Endothelial cell of umbilical vein (primary cell): ENCODE data around the gene MOG. TPM values are rescaled to one million over a fixed set of nuclear protein-coding genes. Genes with fewer than 3 reads are reported as not detected.

ENCODE experiments used
- BruUV-seq: library from RNA; stranded (reverse); fragments of 400-500 nt; replicated peaks from 2 replicates; lab custom pipeline; 2021; lab: Mats Ljungman, UMichigan
- CTCF ChIA-PET: fragments of 300-600, 350-600 bp; sonication (Branson Sonifier 250); formaldehyde crosslinking; loops from one replicate; lab custom pipeline; 2021; ENCODE audit warnings: antibody characterized with exemption, inconsistent platforms; lab: Charles Lee
- POLR2A ChIA-PET: fragments of 300-600, 350-600 bp; sonication (Branson Sonifier 250); formaldehyde crosslinking; loops from one replicate; lab custom pipeline; 2021; ENCODE audit warnings: antibody characterized with exemption, inconsistent platforms; lab: Charles Lee
- DNase-seq: peaks from one replicate; pipeline ENCODE4 v3.0.0-alpha.2; 2011; ENCODE audit warnings: low read depth, low spot score
- FAIRE-seq: peaks from 2 replicates; lab custom pipeline; 2011; peaks lifted over from hg19 to GRCh38; lab: Jason Lieb, UNC
- H2AFZ ChIP-seq: 2 replicates; pipeline ENCODE4 v1.6.0; 2012; ENCODE audit warnings: low read depth, low read length, control low read depth, inconsistent platforms
- H3K27ac ChIP-seq: 2 replicates; pipeline ENCODE4 v1.5.1; 2011; ENCODE audit warnings: low read depth, mild to moderate bottlenecking, control low read depth, low read length, moderate library complexity; ENCODE audit not compliant: insufficient read depth
- H3K27me3 ChIP-seq, 2 experiments: 2 replicates each; pipeline versions ENCODE4 v1.6.0 to v1.6.1; 2011; ENCODE audit warnings: low read length in 2 of 2, mixed read lengths in 1 of 2; ENCODE audit not compliant: control insufficient read depth in 2 of 2, insufficient read depth in 2 of 2
- H3K36me3 ChIP-seq, 2 experiments: 2 replicates in 1 of 2; 3 replicates in 1 of 2; pipeline ENCODE4 v1.5.1; 2011; ENCODE audit warnings: low read length in 2 of 2, mild to moderate bottlenecking in 1 of 2, moderate library complexity in 1 of 2; ENCODE audit not compliant: control insufficient read depth in 2 of 2, insufficient read depth in 2 of 2; ENCODE audit errors: extremely low read depth in 1 of 2
- H3K4me1 ChIP-seq: 3 replicates; pipeline ENCODE4 v1.5.1; 2011; ENCODE audit warnings: mild to moderate bottlenecking, low read length; ENCODE audit not compliant: control insufficient read depth, insufficient read depth; ENCODE audit errors: extremely low read depth
- H3K4me2 ChIP-seq: 2 replicates; pipeline ENCODE4 v1.6.1; 2011; ENCODE audit warnings: low read length, control low read depth, mixed read lengths; ENCODE audit not compliant: insufficient read depth
- H3K4me3 ChIP-seq, 3 experiments: fragments of 200-600 bp in 1 of 3; sonication (generic), shearing (Covaris generic) in 1 of 3; replicated peaks in 1 of 3; 2 replicates each; pipeline ENCODE4 v1.5.1; 2011 to 2016; ENCODE audit warnings: control low read depth in 3 of 3, low read length in 3 of 3, mild to moderate bottlenecking in 2 of 3, inconsistent platforms in 1 of 3, low read depth in 1 of 3, moderate library complexity in 1 of 3; ENCODE audit not compliant: insufficient read depth in 1 of 3
- H3K79me2 ChIP-seq: 2 replicates; pipeline ENCODE4 v1.6.0; 2012; ENCODE audit warnings: low read length, inconsistent platforms; ENCODE audit not compliant: control insufficient read depth, insufficient read depth
- H3K9ac ChIP-seq: replicated peaks from 2 replicates; pipeline ENCODE3; 2011; ENCODE audit warnings: low read length, control low read depth; ENCODE audit not compliant: insufficient read depth; ENCODE audit errors: extremely low read depth
- H3K9me1 ChIP-seq: replicated peaks from 3 replicates; pipeline ENCODE4 v1.6.0; 2011; ENCODE audit warnings: mild to moderate bottlenecking, low read length; ENCODE audit not compliant: control insufficient read depth, insufficient read depth; ENCODE audit errors: extremely low read depth
- H3K9me3 ChIP-seq: replicated peaks from 2 replicates; pipeline ENCODE4 v1.5.1; 2012; ENCODE audit warnings: low read length, inconsistent platforms; ENCODE audit not compliant: control insufficient read depth, insufficient read depth
- H4K20me1 ChIP-seq: replicated peaks from 2 replicates; pipeline ENCODE3; 2011; ENCODE audit warnings: mild to moderate bottlenecking, low read length; ENCODE audit not compliant: control insufficient read depth, insufficient read depth; ENCODE audit errors: extremely low read depth
- CTCF ChIP-seq, 2 donors: IDR thresholded peaks; 1 replicate in 1 of 2; 2 replicates in 1 of 2; pipeline ENCODE4 v1.5.1; 2011; ENCODE audit warnings: low read length in 2 of 2, mild to moderate bottlenecking in 2 of 2, moderate library complexity in 2 of 2, control low read depth in 1 of 2, inconsistent platforms in 1 of 2, low read depth in 1 of 2; ENCODE audit not compliant: insufficient read depth in 1 of 2; ENCODE audit errors: extremely low read depth in 1 of 2
- EZH2 ChIP-seq: IDR thresholded peaks from 2 replicates; pipeline ENCODE4 v1.6.1; 2012; ENCODE audit warnings: borderline replicate concordance, low read depth, mild to moderate bottlenecking, moderate library complexity, low read length, inconsistent platforms; ENCODE audit not compliant: severe bottlenecking
- FOS ChIP-seq: IDR thresholded peaks from 2 replicates; pipeline ENCODE4 v1.6.1; 2011; ENCODE audit warnings: mild to moderate bottlenecking, low read length, moderate library complexity, borderline replicate concordance; ENCODE audit not compliant: insufficient read depth
- GATA2 ChIP-seq: IDR thresholded peaks from 2 replicates; pipeline ENCODE4 v1.7.0; 2011; ENCODE audit warnings: low read depth, mild to moderate bottlenecking, moderate library complexity, mixed read lengths, low read length; ENCODE audit not compliant: insufficient read length, insufficient read depth
- JUN ChIP-seq: IDR thresholded peaks from 2 replicates; pipeline ENCODE4 v1.6.1; 2011; ENCODE audit warnings: borderline replicate concordance, low read depth; ENCODE audit not compliant: insufficient read length, insufficient read depth
- MAX ChIP-seq: IDR thresholded peaks from 2 replicates; pipeline ENCODE4 v1.6.1; 2011; ENCODE audit not compliant: insufficient read depth, insufficient read length
- MYC ChIP-seq: IDR thresholded peaks from one replicate; pipeline ENCODE4 v1.6.1; 2011; ENCODE audit warnings: mild to moderate bottlenecking, low read depth, low read length
- POLR2A ChIP-seq: IDR thresholded peaks from 2 replicates; pipeline ENCODE4 v1.6.1; 2012; ENCODE audit warnings: low read depth, mild to moderate bottlenecking, control low read depth, low read length
- POLR2AphosphoS5 ChIP-seq: IDR thresholded peaks from 2 replicates; pipeline ENCODE4 v1.6.1; 2012; ENCODE audit warnings: low read depth, mild to moderate bottlenecking, control low read depth, low read length, moderate library complexity; ENCODE audit not compliant: insufficient read depth
- dilution Hi-C: fragments of 300-500 bp; cut with MboI; formaldehyde crosslinking; loops from one replicate; pipeline ENCODE4 v1.15.0; 2019; ENCODE audit warnings: low sequenced_read_pairs; ENCODE audit not compliant: extremely low pct_ligation_motif_present
- intact Hi-C: fragments of 100-400 bp; cut with micrococcal nuclease; formaldehyde crosslinking; loops from one replicate; pipeline ENCODE4 v1.10.0; 2022
- polyA plus RNA-seq, 4 experiments: library from polyadenylated mRNA; depleted of rRNA in 3 of 4; stranded (reverse) in 3 of 4; unstranded in 1 of 4; fragments of >200 nt; gene quantifications; 2 replicates each; pipeline versions ENCODE4 v1.2.1 to v1.2.3, GENCODE V29; 2011 to 2012; ENCODE audit warnings: missing spikeins in 1 of 4
- total RNA-seq: library from RNA; stranded (reverse); gene quantifications from 2 replicates; pipeline ENCODE4 v1.2.3, GENCODE V29; 2021

MOG gene
- total and polyA plus RNA-seq, 2 donors (not counting 3 experiments of a cell fraction or from before 2014, with no cell fraction given) = not detected

GRCh38 chr6:29620630-29621029 lies 36.3 kb upstream of the MOG start:
- no peak overlapping the region for H3K4me3 ChIP-seq
- no TSS peak for BruUV-seq
- ChIA-PET CTCF (interaction anchor here (1.0 to 1.6 kb wide), 2 partner anchors 8 to 33 kb away, joined by 3 to 6 read pairs; no protein-coding TSS in a partner anchor), POLR2A (interaction anchor here (0.6 kb wide), 1 partner anchor 27 kb away, joined by 3 read pairs; no protein-coding TSS in a partner anchor)
- dilution Hi-C loops (no loop called here), intact Hi-C loops (no loop called here)
- H3K9me1 ChIP-seq = no peaks in the 10 kb centered on the region
- TF ChIP-seq MYC (no peak), CTCF (IDR thresholded peaks at IDR 0.05; ENCODE audit: extremely low read depth in 1 of 2, insufficient read depth in 1 of 2, low read depth in 1 of 2, low read length in 2 of 2) (no peak), JUN (no peak)
- DNase-seq (no peak), FAIRE-seq (no peak)
- H3K27ac ChIP-seq = no peak overlapping the region
- no peak overlapping the region for H3K4me2 ChIP-seq
- no peaks in the 10 kb centered on the region for H3K4me1 ChIP-seq
- H3K79me2 ChIP-seq = no peaks in the 10 kb centered on the region
- H3K27me3 ChIP-seq = no peaks in the 10 kb centered on the region
- H3K36me3 ChIP-seq = peaks cover 10 to 16% of the 10 kb centered on the region in 2 experiments
- H3K9me3 ChIP-seq = no peaks in the 10 kb centered on the region
- H2AFZ ChIP-seq = no peak overlapping the region
- H3K9ac ChIP-seq = no peak overlapping the region
- H4K20me1 ChIP-seq = no peaks in the 10 kb centered on the region

- dilution Hi-C loops = no loop called here
- peaks cover 7% of the 10 kb centered on the region for H3K4me1 ChIP-seq
- no peak overlapping the region for H3K9ac ChIP-seq
- H3K9me3 ChIP-seq = no peaks in the 10 kb centered on the region
- ChIA-PET CTCF (interaction anchor here (0.7 to 3.3 kb wide), 2 partner anchors 25 to 29 kb away, joined by 3 to 12 read pairs; no protein-coding TSS in a partner anchor), POLR2A (no interaction called here)
- intact Hi-C loops = no loop called here
- H3K4me3 ChIP-seq = no peak overlapping the region
- TF ChIP-seq FOS (no peak), CTCF (IDR thresholded peaks at IDR 0.05; ENCODE audit: extremely low read depth in 1 of 2, insufficient read depth in 1 of 2, low read depth in 1 of 2, low read length in 2 of 2) (no peak), POLR2A (no peak), MYC (no peak), POLR2AphosphoS5 (no peak), MAX (no peak), EZH2 (no peak), GATA2 (no peak), JUN (no peak)
- no peak overlapping the region for H3K4me2 ChIP-seq
- H3K27ac ChIP-seq = no peak overlapping the region
- no peaks in the 10 kb centered on the region for H3K9me1 ChIP-seq
- peaks cover 10 to 11% of the 10 kb centered on the region in 2 experiments for H3K36me3 ChIP-seq
- DNase-seq = no peak
- H4K20me1 ChIP-seq = no peaks in the 10 kb centered on the region
- H2AFZ ChIP-seq = no peak overlapping the region
- no peaks in the 10 kb centered on the region for H3K27me3 ChIP-seq
- no peaks in the 10 kb centered on the region for H3K79me2 ChIP-seq
- no peak for FAIRE-seq
- BruUV-seq = no TSS peak
Measured at GRCh38 chr6:29624520-29624961, 32.4 kb upstream of the MOG start.
